Measurements from ENCODE around the gene RRAS2. TPM values are rescaled to one million over a fixed set of nuclear protein-coding genes. Genes with fewer than 3 reads are reported as not detected.
"Not testable (repeated sequence)": the region's sequence is repeated elsewhere in the genome, so short reads cannot be mapped to it uniquely, and the experiment has no call there.

RRAS2 gene
- total RNA-seq, 1 experiment from 2014 or later: 200 TPM

GRCh38 chr11:14264966-14265365, 94.0 kb downstream of the RRAS2 start:
- no peak for DNase-seq (ENCODE audit: low read depth in 1 of 2, low spot score in 2 of 2)
- Histone ChIP-seq H3K4me3 (no peak overlapping the region), H3K27ac (no peak overlapping the region), H3K9me3 (replicated peaks) (no peaks in the 10 kb centered on the region), H3K36me3 (no peaks in the 10 kb centered on the region; the same call in 1 of the 2 replicates), H3K4me1 (replicated peaks) (no peaks in the 10 kb centered on the region), H3K27me3 (replicated peaks) (no peaks in the 10 kb centered on the region; the same call in 1 of the 2 replicates)

- Histone ChIP-seq H3K4me3 (no peak overlapping the region), H3K27ac (no peak overlapping the region), H3K27me3 (replicated peaks) (no peaks in the 10 kb centered on the region; the same call in 1 of the 2 replicates), H3K9me3 (replicated peaks) (no peaks in the 10 kb centered on the region), H3K36me3 (no peaks in the 10 kb centered on the region; the same call in 1 of the 2 replicates), H3K4me1 (replicated peaks) (no peaks in the 10 kb centered on the region)
- DNase-seq (ENCODE audit: low read depth in 1 of 2, low spot score in 2 of 2): no peak
Measured at GRCh38 chr11:14262271-14262846, 96.6 kb downstream of the RRAS2 start.

DNA sequence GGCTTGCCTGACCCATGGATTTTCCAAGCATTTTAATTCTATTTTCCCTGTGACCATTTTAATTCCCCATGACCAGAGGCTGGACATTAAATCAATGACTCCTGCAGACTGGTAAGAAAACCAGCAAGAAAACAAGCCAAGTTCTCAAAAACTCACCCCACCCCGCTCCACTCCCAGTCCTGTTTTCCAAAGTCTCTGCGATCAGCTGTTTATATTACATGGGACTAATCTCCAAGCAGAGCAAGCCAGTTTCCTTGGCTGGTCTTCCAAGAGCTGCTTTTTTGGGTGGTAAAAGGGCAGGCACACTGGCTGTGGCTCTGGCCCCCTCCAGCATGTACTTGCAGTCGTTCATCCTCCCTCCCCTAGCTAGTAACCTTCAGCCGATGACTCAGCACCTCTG, 97.9 kb downstream of the RRAS2 start:
- Histone ChIP-seq H3K9me3 (replicated peaks) (no peaks in the 10 kb centered on the region), H3K4me1 (replicated peaks) (no peaks in the 10 kb centered on the region), H3K27ac (no peak overlapping the region), H3K4me3 (no peak overlapping the region), H3K36me3 (no peaks in the 10 kb centered on the region), H3K27me3 (replicated peaks) (no peaks in the 10 kb centered on the region; the same call in 1 of the 2 replicates)
- DNase-seq (ENCODE audit: low read depth in 1 of 2, low spot score in 2 of 2): no peak

- H3K27me3 ChIP-seq (replicated peaks): no peaks in the 10 kb centered on the region; the same call in 1 of the 2 replicates
- no peak overlapping the region for H3K27ac ChIP-seq
- no peaks in the 10 kb centered on the region for H3K4me1 ChIP-seq (replicated peaks)
- no peak overlapping the region for H3K4me3 ChIP-seq
- no peaks in the 10 kb centered on the region for H3K9me3 ChIP-seq (replicated peaks)
- DNase-seq (ENCODE audit: low read depth in 1 of 2, low spot score in 2 of 2): no peak
- H3K36me3 ChIP-seq: no peaks in the 10 kb centered on the region
Measured at GRCh38 chr11:14259878-14260277, 99.1 kb downstream of the RRAS2 start.

- DNase-seq (ENCODE audit: low read depth in 1 of 2, low spot score in 2 of 2): no peak
- Histone ChIP-seq H3K27me3 (replicated peaks) (no peaks in the 10 kb centered on the region; the same call in 1 of the 2 replicates), H3K27ac (no peak overlapping the region), H3K9me3 (replicated peaks) (no peaks in the 10 kb centered on the region), H3K36me3 (no peaks in the 10 kb centered on the region), H3K4me3 (no peak overlapping the region), H3K4me1 (replicated peaks) (no peaks in the 10 kb centered on the region)
Measured at GRCh38 chr11:14259186-14259784, 99.7 kb downstream of the RRAS2 start.

DNA sequence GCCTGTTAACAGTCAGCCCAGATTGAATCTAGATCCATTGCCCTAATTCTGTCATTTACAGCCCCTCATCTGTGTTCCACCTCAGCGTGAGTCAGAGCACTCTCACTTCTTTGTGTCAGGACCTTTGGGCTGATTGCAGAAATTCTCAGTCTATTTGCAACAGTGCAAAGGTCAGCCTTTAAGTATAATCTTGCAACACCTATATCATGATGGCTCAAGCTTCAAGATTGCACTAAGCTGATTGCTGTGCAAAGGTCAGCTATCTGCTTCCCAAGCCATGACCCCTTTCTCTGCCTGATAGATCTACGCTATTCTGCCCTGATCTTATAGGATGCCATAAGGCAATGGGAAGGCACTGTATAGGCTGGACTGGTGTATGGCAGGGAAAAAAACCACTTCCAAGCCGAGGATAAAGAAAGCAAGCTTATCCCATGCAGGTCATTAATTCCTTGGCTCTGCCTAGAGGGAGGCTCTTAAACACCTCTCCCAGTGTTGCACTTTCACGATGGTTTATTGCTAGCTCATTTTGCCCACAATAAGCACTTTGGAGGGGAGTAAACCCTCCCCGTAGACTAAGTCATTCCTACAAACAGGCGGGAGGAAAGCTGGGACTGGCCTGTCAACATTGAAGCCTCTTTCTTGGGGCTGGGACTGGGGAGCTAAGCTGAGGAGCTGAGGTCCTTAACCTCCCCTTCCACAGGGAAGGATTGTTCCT, 100.6 kb downstream of the RRAS2 start:
- Histone ChIP-seq H3K36me3 (no peaks in the 10 kb centered on the region), H3K4me3 (no peak overlapping the region), H3K27me3 (replicated peaks) (no peaks in the 10 kb centered on the region; the same call in 1 of the 2 replicates), H3K4me1 (replicated peaks) (no peaks in the 10 kb centered on the region), H3K9me3 (replicated peaks) (no peaks in the 10 kb centered on the region), H3K27ac (no peak overlapping the region)
- DNase-seq (ENCODE audit: low read depth in 1 of 2, low spot score in 2 of 2): no peak

- H3K27ac ChIP-seq: no peak overlapping the region
- H3K4me3 ChIP-seq: no peak overlapping the region
- no peaks in the 10 kb centered on the region for H3K4me1 ChIP-seq (replicated peaks)
- H3K9me3 ChIP-seq (replicated peaks): no peaks in the 10 kb centered on the region
- H3K27me3 ChIP-seq (replicated peaks): peaks cover 3% of the 10 kb centered on the region; the same call in 1 of the 2 replicates
- DNase-seq (ENCODE audit: low read depth in 1 of 2, low spot score in 2 of 2): no peak
- no peaks in the 10 kb centered on the region for H3K36me3 ChIP-seq
Measured at GRCh38 chr11:14255238-14255534, 103.8 kb downstream of the RRAS2 start.

- H3K4me3 ChIP-seq: no peak overlapping the region
- no peak overlapping the region for H3K27ac ChIP-seq
- no peak for DNase-seq (ENCODE audit: low read depth in 1 of 2, low spot score in 2 of 2)
- no peaks in the 10 kb centered on the region for H3K9me3 ChIP-seq (replicated peaks)
- peaks cover 3% of the 10 kb centered on the region; the same call in 1 of the 2 replicates for H3K27me3 ChIP-seq (replicated peaks)
- H3K4me1 ChIP-seq (replicated peaks): no peaks in the 10 kb centered on the region
- no peaks in the 10 kb centered on the region for H3K36me3 ChIP-seq
Measured at GRCh38 chr11:14254533-14255237, 104.3 kb downstream of the RRAS2 start.

DNA sequence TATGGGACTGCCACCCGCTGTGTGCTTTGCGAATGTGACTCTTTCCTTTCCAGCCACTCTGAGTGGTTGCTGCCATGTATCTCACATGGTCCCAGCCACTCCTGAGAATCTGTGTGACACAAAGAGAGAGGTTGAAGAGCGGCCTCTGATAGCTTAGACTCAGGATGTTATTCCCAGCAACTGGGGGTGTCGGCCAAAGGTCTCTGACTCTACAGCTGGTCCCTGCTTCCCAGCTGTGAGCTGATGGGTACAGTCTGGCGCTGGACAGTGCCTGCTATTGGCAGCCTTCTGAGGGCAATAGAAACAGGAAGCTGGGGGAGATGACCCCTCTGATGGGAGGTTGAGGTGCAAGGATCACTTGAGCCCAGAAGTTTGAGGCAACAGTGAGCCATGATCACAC, 105.1 kb downstream of the RRAS2 start:
- no peak for DNase-seq (ENCODE audit: low read depth in 1 of 2, low spot score in 2 of 2)
- H3K36me3 ChIP-seq: no peaks in the 10 kb centered on the region
- H3K4me1 ChIP-seq (replicated peaks): no peaks in the 10 kb centered on the region
- H3K9me3 ChIP-seq (replicated peaks): no peaks in the 10 kb centered on the region
- H3K27ac ChIP-seq: no peak overlapping the region
- no peak overlapping the region for H3K4me3 ChIP-seq
- H3K27me3 ChIP-seq (replicated peaks): peaks cover 3% of the 10 kb centered on the region; the same call in 1 of the 2 replicates

DNA sequence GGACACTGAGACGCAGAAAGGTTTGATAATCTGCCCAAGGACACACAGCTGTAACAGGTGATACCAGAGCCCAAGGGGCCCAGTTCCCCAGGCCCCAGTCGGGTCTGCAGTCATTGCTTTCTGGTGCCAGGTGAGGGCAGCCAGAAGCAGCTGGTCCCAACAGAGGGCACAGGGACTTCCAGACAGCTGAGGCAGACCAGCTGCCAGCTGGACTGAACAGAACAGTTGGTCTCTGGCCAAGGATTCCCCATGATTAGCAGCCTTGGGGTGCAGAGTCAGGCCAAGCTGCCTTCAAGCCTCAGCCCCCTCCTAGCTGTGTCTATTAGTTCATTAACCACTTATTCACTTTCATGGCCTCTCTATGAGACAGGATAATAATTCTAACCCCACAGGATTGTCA, 105.6 kb downstream of the RRAS2 start:
- Histone ChIP-seq H3K27ac (no peak overlapping the region), H3K4me3 (no peak overlapping the region), H3K4me1 (replicated peaks) (no peaks in the 10 kb centered on the region), H3K9me3 (replicated peaks) (no peaks in the 10 kb centered on the region), H3K36me3 (no peaks in the 10 kb centered on the region), H3K27me3 (replicated peaks) (peaks cover 3% of the 10 kb centered on the region; the same call in 1 of the 2 replicates)
- DNase-seq (ENCODE audit: low read depth in 1 of 2, low spot score in 2 of 2): no peak

DNA sequence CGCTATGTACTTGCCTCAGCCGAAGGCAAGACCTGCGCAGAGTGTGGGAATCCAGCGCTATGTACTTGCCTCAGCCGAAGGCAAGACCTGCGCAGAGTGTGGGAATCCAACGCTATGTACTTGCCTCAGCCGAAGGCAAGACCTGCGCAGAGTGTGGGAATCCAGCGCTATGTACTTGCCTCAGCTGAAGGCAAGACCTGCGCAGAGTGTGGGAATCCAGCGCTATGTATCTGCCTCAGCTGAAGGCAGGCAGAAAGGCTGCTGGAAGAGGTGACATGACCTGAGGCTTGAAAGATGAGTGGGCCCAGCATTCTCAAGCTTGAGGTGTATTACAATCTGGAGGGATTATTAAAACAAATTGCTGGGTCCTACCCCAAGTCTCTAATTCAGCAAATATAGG, 106.5 kb downstream of the RRAS2 start:
- DNase-seq (ENCODE audit: low read depth in 1 of 2, low spot score in 2 of 2); H3K9me3 ChIP-seq (replicated peaks); H3K4me1 ChIP-seq (replicated peaks); H3K4me3 ChIP-seq; H3K27me3 ChIP-seq (replicated peaks); H3K27ac ChIP-seq; H3K36me3 ChIP-seq: not testable (repeated sequence)

DNA sequence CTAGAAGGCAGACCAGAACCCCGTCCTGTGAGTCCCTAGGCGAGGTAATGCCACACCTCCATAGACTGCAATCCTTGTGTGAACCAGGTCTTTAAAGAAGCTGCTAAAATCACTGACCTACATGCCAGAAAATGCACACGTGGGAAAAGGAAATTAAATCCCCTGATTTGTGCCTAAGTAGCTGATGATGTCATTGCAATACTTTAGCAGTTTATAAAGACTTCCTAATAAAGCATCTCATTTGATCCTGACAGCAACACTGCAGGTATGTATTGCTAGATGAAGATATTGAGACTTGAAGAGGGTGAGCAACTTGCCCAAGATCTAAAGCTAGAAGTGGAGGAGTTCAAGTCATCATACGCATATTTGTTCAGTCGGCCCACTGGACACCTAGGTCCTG, 107.2 kb downstream of the RRAS2 start:
- H3K4me1 ChIP-seq (replicated peaks): no peaks in the 10 kb centered on the region
- no peak overlapping the region for H3K27ac ChIP-seq
- no peak overlapping the region for H3K4me3 ChIP-seq
- no peaks in the 10 kb centered on the region for H3K9me3 ChIP-seq (replicated peaks)
- peaks cover 3% of the 10 kb centered on the region; the same call in 1 of the 2 replicates for H3K27me3 ChIP-seq (replicated peaks)
- no peaks in the 10 kb centered on the region for H3K36me3 ChIP-seq
- no peak for DNase-seq (ENCODE audit: low read depth in 1 of 2, low spot score in 2 of 2)

DNA sequence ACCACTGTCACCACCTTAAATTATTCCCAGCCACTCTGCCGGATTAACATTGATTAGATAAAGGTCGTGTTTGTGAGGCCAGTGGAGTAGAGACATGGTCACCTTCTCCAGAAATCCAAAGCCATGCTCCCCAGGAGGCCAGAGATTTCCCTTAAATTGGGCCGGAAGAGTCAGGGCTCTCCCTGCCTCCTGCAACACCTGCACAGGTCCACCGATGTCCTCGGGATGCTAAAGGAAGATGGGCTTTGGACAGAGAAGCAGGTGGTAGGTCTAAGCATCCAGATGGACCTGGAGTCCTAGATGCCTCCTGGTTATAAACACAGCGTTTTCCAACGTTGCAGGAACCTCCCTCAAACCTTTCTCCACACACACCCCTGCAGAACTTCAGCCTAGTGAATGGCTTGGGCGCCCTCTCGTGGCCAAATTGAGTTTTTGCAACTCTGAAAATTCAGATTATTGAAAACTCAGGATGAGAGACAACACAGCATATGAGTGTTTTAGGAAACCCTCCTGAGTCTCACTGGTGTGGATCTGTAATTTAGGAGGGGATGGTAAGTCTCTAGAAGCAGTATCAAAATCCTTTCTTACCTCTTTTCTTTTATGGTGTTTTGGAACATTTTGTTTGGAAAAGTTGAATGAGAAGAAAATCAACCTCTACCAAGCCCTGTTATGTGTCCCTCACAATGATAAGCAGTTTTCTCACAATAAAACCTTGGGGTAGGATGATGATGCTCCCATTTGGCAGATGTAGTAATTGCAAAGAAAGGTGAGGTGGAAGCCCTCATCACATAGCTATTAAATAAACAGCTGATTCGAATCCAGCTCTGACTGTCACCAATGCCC, 109.6 kb downstream of the RRAS2 start:
- DNase-seq (ENCODE audit: low read depth in 1 of 2, low spot score in 2 of 2): peak; percentile 62 to 66
- H3K36me3 ChIP-seq: no peaks in the 10 kb centered on the region
- no peaks in the 10 kb centered on the region for H3K9me3 ChIP-seq (replicated peaks)
- H3K4me3 ChIP-seq: no peak overlapping the region
- no peak overlapping the region for H3K27ac ChIP-seq
- peaks cover 6% of the 10 kb centered on the region; the same call in 1 of the 2 replicates for H3K27me3 ChIP-seq (replicated peaks)
- no peaks in the 10 kb centered on the region for H3K4me1 ChIP-seq (replicated peaks)
